ENCODE results near the gene RGS6.
A peak's percentile ranks its signal among the peaks of the same experiment; 100 is the strongest.

Gene RGS6

GRCh38 chr14:72089625-72090024 lies 157.4 kb downstream of the RGS6 start:
- no peak for DNase-seq

GRCh38 chr14:72094844-72095582 lies 162.8 kb downstream of the RGS6 start:
- DNase-seq: no peak

DNA sequence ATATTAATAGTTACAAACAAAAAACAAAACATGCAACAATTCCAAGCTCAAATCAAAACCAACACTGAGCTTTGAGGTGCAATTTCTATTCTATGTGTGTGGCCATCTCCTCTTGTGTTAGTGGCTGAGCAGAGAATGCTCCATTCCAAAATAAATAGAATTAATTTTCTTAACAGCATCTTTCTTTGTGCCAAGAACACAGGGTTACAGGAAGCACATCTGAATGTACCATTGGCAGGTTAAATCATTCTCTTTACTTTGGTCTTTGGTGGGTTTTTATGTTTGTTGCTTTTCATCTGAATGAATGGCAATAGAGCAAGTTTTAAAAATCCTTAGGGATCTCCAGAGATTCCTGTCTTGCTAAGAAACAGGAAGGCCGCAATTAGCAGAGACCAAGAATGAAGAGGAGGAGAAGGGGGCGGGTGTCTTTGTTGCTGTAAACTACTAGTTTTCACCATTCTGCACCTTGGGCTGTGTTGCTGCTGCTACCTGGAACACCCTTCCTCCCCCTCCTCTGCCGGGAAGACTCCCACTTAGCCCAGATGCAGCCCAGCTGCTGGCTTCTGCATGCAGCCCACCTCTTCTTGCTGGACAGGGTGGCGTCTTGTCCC lies 165.0 kb downstream of the RGS6 start:
- DNase-seq: no peak

DNA sequence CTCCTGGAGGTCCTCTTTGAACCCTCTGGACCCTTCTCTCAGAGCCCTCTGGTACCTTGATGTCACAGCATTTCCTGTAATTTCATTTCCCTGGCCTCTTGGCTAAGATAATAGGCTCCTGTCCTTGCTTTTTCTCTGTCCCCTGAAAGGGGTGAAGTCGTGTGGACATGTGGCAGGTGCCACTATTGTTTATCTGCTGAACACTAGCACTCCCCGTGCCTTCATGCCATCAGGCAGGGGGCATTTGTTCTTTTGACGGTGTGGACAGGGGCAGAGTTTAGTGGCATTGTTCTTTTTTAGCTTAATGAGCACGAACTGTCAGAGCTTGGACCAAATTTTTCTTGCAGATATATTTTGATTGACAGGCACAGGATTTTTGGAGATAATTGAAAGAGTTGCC lies 166.0 kb downstream of the RGS6 start:
- DNase-seq: no peak

GRCh38 chr14:72099566-72099965 lies 167.3 kb downstream of the RGS6 start:
- no peak for DNase-seq

- DNase-seq: peak; percentile 55
Measured at GRCh38 chr14:72104011-72104613, 171.9 kb downstream of the RGS6 start.

- no peak for DNase-seq
Measured at GRCh38 chr14:72111911-72112310, 179.7 kb downstream of the RGS6 start.

DNA sequence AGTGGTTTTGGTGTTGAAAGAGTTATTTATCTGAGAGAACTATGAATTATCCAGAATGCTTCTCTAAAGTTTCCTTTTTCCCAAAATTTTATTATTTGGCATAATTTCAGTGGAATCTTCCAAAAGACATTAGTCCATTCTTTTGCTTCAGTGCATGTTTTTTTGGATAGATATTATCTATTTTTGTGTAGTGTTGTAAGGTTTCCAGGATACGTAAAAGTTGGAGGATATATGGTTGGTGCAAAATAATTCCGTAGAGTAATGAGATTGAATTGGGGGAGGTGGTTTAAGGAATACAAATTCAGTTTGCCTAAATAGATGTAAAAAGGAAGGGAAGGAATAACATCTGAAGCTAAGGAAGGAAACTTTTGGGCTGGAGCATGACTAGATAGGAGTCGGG lies 186.6 kb downstream of the RGS6 start:
- no peak for DNase-seq

DNA sequence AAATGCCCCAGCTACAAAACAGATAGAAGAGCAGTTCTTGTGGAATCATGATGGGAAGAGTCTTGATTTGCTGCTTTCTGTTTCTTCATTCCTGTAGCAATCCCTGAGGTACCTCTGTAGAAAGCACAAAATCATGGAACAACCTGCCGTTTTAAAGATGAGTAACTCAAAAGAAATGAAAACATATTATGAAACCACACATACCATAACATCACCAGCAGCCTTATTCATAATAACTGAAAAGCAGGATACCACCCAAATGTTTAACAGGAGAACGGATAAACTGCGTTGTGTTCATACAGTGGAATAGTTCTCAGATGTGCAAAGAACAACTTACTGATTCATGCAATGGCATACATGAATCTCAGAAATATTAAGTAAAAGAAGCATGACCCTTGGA lies 188.1 kb downstream of the RGS6 start:
- no peak for DNase-seq

DNA sequence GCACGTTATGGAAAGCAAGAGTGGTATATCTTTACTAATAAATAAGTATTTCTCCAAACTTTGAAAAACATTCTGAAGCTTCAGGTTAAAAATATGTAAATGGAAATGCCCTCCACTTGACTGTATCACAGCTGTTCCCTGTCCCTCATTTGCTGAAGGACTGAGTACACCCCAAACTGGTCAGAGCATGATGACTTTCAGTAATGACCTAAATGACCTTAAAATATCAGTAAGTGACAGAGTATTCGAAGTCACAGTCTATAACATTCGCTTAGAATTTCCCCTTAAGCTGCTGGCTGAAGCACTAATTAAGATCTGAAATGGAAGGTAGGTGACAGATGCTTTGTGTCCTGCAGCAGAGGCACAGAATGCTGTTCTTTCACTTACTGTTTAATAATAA lies 191.5 kb downstream of the RGS6 start:
- no peak for DNase-seq

DNA sequence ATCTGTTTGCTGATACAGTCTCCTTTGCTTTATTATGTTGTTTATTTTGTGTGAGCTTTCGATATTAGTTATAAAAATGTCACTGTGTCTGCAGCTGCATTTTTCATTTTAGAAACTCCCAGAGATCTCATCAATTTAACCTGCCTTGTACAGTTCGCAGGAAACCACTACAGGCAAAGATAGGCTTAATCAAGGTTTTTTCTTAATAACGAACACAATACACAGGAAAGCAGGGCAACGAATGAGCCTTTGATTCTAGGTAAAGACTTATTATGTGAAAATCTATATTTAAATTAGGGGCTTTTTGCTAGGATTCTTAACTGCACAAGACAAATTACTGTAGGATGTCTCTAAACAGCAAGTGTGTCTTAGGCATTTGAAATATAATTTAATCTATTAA lies 191.9 kb downstream of the RGS6 start:
- no peak for DNase-seq

- DNase-seq: no peak
Measured at GRCh38 chr14:72126091-72126490, 193.9 kb downstream of the RGS6 start.

- no peak for DNase-seq
Measured at GRCh38 chr14:72126561-72126960, 194.3 kb downstream of the RGS6 start.

GRCh38 chr14:72128629-72129028 lies 196.4 kb downstream of the RGS6 start:
- no peak for DNase-seq

GRCh38 chr14:72129291-72129690 lies 197.1 kb downstream of the RGS6 start:
- DNase-seq: no peak

DNA sequence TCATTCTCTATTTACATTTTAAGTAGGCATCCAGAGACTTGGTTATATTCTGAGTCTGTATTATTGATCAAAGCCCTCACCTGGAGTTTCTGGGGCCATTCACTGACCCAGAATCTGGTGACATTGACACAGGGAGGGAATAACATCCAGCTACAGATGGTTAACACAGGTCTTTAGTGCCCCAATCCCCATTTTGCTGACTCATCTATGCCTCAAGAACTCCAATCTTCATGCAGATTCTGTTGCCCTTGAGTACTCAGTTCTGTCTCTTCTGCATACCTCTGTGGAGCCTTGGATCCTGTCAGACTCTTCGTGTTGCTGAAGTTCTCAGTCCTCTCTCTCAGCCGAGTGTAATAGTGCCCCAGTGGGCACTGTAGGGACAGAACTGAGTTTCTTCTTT lies 208.9 kb downstream of the RGS6 start:
- DNase-seq: no peak

DNA sequence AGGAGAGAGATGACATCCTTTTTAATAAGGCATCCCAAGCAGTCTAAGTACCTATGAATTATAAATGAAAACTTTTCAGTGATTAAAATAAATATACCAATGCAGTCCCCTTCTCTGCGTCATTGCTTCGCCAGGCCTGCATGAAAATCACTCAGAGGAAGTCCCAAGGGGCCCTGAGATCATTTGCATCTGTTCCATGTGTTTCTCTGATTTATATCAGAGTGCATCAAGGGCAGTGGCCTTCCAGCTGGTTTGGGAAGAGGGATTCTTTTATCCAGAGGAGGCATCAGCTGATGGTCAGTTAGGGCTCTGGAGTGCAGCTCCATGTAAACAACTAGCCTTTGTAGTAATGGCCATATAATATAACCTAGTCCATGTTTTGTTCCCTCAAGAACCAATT lies 210.1 kb downstream of the RGS6 start:
- no peak for DNase-seq

DNA sequence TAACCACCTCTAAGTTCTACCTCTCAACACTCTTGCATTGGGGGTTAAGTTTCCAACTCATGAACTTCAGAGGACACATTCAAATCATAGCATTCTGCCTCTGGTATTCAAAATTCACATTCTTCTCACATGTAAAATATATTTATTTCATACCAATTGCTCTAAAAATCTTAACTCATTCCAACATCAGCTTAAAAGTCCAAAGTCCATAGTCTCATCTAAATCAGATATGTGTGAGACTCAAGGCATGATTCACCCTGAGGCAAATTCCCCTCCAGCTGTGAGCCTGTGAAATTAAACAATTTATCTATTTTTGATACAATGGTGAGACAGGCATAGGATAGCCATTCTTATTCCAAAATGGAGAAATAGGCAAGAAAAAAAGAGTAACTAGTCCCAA lies 214.0 kb downstream of the RGS6 start:
- DNase-seq: no peak

DNA sequence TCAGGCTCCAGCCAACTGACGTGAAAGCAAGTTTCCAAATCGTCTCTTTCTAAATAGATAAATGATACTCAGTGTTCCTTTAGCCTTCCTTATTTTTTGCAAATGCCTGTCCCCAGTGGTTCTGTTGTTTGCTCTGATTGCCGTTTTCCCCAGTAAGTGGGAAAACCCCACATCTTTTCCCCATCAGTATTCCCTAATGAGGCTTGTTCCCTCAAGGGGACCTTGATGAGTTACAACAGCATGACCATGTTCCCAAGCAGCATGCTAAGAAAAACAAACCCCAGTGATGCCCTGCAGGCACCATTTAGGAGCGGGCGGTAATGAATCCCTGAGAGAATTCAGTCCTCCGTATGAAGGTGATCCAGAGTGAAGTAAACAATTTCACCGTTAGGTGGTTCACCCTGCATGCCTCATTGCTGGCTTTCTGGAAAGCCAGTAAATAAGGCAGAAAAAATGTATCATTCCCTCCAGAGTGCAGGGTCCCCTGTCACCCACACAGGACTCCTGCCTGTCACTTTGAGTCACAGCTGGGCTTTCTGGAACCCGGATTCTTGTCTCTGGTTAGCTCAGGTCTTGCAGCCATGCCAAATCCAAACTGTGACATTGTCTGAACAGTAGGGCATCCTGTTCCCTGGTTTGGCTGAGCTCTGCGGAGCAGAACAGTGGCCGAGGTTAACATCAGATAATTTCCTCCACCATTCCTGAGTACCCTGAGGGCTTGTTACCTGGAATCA lies 222.6 kb downstream of the RGS6 start:
- DNase-seq: no peak

DNA sequence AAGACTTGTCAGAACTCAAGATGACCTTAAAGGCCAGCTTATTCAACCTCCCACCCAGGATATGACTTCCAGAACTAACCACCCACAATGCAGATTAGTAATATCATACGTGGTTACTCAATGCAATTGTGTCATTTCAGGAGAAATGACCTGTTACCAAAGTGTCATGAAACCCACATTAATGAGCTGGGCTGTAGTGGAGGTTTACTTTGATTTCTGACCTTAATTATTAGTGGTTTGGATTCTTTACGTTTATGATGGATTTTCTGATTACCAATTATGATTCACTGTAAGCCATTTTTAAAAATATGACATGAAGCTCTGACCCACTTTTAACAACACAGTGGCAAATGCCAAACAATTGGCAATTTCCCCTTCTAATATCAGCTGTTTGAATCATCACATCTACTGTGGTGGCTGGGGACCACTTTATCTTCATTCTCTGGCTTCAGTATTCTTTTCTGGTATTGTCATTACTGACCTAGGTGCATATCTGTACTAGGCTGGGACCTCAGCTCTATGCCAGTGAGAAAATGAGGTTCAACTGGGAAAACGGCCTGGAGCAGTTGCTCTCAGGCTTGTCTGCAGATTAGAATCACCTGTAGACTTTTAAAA lies 223.3 kb downstream of the RGS6 start:
- DNase-seq: no peak

- no peak for DNase-seq
Measured at GRCh38 chr14:72164420-72165228, 232.4 kb downstream of the RGS6 start.

DNA sequence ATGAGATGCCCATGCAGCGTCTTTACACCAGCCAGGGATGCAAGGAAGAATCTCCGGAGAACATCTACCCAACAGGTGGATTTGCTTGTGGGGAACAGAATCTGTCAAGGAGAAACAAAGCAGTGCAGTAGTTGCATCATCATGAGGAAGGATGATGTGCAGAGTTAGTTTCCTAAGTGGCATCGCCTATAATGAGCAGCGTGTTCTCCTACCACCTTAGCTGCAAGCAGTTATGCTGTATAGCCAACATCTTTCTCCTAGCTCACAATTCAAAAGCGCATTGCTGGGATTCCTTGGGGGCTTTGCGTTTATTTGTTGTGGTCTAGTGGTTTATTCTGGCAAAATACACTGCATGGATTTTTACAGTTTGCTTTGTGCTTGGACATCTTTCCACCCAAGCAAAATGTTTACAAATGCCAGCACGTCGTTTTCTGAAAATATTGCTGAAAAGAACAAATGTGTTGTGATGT lies 233.0 kb downstream of the RGS6 start:
- DNase-seq: no peak

Data from islet precursor cell (in vitro differentiated cells).